ENCODE measurements around the gene ZNF578. TPM values are rescaled to one million over a fixed set of nuclear protein-coding genes. Genes with fewer than 3 reads are reported as not detected.
A peak's percentile ranks its signal among the peaks of the same experiment; 100 is the strongest.
"Not testable (repeated sequence)": the region's sequence is repeated elsewhere in the genome, so short reads cannot be mapped to it uniquely, and the experiment has no call there.

Gene ZNF578
- total RNA-seq, 1 donor from 2014 or later = 28.4 TPM

DNA sequence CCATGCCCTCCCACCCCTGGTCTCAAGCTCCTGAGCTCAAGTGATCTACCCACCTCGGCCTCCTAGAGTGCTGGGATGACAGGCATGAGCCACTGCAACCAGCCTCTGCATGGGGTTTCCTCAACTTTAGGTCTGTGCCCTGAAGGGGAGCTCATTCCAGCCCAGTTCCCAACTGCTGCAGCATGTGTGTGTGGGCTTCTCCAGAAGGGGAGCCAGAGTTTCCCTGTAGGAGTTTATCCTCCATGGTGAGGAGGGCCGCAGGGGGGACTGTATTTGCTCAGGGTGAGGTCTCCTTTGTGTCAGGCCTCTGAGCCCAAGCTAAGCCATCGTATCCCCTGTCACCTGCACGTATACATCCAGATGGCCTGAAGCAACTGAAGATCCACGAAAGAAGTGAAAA is 62.8 kb downstream of the ZNF578 start:
- no peak for DNase-seq

DNA sequence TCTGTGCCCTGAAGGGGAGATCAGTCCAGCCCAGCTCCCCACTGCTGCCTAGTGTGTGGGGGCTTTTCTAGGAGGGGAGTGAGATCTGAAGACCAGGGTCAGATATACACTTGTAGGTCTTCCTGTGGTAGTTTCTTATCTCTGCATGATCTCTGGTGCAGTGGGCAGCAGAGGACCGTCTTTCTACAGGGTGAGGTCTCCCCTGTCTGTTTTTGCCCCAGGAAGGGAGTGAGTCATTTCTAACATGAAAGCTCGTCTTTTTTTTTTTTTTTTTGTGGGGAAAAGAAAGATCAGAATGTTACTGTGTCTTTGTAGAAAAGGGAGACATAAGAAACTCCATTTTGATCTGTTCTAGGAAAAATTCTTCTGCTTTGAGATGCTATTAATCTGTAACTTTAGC is 65.3 kb downstream of the ZNF578 start:
- DNase-seq = no peak

DNA sequence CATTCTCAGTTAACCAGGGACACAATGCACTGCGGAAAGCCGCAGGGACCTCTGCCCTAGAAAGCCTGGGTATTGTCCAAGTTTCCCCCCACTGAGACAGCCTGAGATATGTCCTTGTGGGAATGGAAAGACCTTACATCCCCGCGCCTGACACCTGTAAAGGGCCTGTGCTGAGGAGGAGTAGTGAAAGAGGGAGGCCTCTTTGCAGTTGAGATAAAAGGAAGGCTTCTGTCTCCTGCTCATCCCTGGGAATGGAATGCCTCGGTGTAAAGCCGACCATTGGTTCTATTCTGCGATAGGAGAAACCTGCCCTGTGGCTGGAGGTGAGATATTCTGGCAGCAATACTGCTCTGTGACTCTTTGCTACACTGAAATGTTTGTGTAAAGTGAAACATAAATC is 65.8 kb downstream of the ZNF578 start:
- not testable (repeated sequence) for DNase-seq

DNA sequence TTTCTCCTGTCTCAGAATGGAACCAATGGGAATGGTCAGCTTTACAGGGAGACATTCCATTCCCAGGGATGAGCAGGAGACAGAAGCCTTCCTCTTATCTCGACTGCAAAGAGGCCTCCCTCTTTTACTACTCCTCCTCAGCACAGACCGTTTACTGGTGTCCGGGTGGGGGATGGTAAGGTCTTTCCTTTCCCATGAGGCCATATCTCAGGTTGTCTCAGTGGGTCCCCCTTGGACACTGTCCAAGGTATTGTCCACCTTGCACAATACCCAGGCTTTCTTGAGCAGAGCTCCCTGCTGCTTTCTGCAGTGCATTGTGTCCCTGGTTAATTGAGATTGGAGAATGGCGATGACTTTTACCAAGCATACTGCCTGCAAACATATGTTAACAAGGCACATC is 66.7 kb downstream of the ZNF578 start:
- DNase-seq = no peak

DNA sequence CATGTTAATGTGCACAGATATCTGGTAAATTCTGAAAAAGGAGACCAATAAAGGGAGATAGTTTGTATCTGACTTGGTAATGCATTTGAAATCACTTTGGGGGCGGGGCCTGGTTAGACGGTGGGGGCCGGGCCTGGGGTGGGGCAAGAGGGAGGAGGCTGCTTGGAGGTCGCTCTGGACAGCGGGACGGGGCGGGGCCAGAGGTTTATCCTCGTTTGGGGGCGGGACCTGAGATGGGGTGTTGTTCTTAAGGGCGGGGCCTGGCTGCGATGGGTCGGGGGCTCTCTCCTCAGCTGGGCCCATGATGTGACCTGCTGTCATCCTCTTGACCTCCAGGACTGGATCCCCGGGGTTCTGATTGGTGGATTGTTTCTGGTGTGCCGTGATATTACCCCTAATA is 69.2 kb downstream of the ZNF578 start:
- DNase-seq = no peak

DNA sequence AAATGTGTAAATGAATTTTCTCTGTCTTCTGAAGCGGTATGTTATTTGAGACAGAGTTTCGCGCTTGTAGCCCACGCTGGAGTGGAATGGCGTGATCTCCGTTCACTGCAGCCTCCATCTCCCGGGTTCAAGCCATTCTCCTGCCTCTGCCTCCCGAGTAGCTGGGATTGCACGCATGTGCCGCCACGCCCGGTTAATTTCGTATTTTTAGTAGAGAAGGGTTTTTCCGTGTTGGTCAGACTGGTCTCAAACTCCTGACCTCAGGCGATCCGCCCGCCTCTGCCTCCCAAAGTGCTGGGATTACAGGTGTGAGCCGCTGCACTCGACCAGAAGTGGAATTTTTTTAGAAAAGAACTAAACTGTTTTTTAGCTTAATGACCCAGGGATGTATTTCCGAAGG is 70.7 kb downstream of the ZNF578 start:
- no peak for DNase-seq

DNA sequence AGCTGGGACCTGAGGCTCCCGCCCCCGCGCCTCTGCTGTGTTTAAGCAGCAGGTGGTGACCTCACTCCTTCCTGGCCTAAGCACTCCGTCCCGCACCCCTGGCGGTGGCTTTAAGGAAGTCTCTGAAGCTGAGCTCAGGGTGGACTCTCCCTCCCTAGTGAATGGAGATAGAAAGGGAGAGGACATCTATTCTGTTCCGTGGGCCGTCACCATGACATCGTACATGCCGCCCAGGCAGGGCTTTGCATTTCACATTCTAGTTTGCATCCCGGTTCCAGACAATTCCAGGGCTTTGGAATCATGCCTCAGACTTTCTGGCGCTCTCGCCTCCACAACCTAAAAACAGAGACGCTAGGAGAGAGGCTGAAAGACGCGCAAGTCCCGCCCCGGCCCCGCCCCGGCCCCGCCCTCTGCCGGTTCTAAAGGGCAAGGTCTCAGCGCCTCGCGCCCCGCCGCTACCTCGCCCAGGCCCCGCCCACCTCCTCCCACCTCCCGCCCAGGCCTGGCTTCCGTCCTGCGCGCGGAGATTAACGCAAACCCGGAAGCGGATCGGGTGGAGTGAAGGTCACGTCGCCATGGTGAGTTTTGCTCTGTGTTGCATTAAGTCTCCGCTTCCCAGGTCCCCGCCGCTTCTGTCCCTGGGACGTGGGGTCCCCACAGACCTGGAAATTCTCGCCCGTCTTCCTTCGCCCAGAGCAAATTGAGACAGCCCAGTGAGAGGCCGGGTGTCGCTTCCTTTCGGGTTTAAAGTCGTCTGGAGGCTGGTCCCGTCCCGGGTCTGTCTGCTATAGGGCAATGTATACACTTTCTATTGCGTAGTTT is 74.0 kb downstream of the ZNF578 start, which contains the start of gene ZNF808:
ZNF808 (plus strand) TSS at position 535 of the 822 bp plus-strand sequence. CDS start 15,617 bp downstream, outside the sequence.
- peak; percentile 95 for DNase-seq

DNA sequence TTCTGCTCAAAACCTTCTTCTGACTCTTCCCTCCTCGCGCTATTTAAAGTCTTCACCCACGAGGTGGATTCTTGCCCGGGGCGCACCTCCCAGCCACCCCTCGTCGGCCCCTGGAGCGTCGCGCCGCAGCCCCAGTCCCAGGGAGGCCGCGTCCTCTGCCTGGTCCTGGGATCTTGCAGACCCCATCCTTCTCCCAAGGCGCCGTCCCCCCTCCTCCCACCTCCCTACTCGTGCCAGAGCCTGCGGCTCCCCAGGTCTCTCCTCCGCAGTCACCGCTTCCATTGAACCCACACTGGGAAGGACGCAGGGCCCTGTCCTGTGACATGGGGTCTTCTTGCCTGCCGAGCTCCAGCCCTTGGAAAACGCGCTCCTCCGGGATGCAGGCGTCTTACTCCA is 74.6 kb downstream of the ZNF578 start:
- no peak for DNase-seq

DNA sequence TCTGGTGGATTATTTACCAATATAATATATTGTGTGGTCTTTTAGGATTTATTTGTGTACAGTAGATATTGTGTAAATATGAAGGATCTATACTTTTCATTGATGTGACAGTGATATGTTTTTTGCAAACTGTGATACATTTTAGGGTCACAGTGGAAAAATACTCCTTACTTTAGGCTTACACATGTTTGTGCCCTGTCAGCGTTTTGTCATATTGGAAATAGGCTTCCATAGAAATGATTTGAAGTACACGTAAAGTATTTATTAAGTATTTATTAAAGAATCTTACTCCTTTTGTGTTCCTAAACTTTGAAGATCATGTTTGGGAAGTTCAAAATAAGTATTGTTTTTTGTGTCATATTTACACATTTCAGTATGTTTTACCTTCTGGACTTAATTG is 79.1 kb downstream of the ZNF578 start:
- DNase-seq = no peak

DNA sequence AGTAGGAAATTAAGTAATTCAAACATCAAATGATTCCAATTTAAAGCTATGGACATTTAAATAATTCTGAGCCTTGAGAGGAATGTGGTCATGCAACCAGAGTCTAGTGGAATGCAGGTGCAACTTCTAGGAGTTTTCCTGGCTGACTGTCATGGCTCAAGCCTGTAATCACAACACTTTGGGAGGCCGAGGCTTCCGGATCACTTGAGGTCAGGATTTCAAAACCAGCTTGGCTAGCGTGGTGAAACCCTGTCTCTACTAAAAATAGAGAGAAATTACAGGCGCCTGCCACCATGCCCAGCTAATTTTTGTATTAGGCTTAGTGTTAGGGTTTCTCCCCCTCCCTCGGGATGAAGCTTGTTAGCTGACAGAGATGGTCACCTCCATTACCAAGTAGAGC is 80.5 kb downstream of the ZNF578 start:
- DNase-seq = no peak

DNA sequence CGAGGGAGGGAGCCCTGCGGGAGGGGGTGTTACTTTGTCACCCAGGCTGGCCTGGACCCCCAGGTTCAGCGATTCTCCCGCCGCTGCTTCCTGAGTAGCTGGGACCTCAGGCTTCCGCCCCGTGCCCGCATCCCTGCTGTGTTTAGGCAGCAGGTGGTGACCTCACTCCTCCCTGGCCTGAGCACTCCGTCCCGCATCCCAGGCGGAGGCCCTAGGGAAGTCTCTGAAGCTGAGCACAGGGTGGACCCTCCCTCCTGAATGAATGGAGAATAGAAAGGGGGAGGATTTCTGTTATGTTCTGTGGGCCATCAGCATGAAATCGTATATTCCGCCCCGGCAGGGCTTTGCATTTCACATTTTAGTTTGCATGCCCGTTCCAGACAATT is 82.0 kb downstream of the ZNF578 start:
- not testable (repeated sequence) for DNase-seq

DNA sequence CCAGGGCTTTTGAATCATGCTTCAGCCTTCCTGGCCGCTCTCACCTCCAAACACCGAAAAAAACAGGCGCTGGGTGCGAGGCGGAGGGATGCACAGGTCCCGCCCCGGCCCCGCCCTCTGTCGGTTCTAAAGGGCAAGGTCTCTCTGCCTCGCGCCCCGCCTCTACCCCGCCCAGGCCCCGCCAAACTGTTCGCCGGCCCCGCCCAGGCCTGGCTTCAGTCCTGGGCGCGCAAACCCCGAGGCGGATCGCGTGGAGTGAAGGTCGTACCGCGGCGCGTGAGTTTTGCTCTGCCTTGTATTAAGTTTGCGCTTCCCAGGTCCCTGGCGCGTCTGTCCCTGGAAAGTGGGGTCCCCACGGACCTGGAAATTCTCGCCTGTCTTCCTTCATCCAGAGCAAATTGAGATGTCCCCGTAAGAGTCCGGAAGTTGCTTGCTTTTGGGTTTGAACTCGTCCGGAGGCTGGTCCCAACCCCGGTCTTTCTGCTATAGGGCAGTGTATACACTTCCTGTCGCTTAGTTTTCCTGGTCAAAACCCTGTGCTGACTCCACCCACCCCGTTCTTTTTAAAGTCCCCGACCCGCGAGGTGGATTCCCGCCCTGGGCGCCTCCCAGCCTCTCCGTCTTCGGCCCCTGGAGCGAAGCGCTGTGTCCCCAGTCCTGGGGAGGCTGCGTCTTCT is 82.6 kb downstream of the ZNF578 start:
- peak; percentile 68 for DNase-seq

DNA sequence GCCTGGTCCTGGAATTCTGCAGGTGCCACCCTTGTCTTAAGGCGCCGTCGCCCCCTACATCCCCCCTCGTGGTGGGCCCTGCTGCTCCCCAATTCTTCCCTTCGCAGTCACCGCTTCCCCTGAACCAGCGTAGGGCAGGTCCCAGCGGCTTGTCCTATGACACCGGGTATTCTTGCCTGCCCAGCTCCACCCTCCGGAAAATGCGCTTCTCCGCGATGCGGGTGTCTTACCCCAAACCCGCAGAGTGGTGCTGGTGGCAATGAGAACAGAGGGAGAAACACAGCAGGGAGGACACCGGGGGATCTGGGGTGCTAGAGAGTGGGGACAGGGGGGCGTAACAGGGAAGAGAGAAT is 83.1 kb downstream of the ZNF578 start:
- DNase-seq = no peak

DNA sequence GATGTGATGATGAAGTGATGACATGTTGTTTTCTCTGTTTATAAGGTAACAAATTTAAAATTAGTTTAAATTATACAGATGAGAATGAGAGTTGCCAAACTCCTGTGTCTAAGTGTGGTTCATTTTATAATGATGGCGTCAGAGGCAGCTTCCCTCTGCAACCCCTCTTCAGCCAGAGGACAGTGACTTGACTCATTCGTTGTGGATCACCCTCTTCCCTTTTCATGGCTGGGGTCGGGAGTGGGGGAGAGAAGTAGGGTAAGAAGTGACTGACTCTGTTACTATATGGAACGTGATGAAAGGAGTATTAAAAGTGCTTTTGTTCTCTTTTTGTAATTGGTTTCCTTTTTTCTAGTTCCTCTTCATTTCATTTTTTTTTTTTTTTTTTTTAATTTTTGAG is 85.5 kb downstream of the ZNF578 start:
- DNase-seq = not testable (repeated sequence)

DNA sequence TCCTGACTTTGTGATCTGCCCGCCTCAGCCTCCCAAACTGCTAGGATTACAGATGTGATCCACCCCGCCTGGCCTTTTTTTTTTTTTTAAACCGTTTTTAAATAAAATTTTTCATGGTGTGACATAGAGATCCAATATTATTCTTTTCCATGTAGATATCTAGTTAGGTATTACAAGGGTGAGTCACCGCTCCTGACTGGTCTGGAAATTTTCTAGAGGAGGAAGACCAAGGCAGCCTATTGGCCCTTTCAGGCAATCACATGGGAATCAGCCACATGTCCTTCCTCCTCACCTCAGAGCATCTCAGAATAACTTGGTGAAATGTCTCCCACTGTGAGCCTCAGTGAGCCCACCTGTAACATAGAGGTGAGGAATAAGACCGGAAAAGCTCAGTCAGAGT is 87.8 kb downstream of the ZNF578 start:
- DNase-seq = not testable (repeated sequence)

DNA sequence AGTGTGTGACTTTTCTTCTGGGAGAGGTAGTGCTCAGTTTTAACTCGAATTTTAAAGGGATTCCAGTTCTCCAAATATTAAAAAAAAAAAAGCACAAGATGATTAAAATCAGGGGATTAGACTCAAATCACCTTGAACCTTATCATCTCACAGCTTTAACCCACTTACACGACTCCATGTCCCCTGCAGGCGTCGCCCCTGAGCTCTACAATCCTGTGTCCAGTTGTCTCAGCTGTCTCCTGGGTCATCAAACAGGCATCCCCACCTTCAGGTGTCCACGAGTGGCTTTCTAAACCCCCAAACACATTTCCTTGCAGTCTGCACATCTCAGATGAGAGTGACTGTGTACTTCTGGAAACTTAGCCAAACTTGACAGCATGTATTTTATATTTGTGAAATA is 88.3 kb downstream of the ZNF578 start:
- no peak for DNase-seq

DNA sequence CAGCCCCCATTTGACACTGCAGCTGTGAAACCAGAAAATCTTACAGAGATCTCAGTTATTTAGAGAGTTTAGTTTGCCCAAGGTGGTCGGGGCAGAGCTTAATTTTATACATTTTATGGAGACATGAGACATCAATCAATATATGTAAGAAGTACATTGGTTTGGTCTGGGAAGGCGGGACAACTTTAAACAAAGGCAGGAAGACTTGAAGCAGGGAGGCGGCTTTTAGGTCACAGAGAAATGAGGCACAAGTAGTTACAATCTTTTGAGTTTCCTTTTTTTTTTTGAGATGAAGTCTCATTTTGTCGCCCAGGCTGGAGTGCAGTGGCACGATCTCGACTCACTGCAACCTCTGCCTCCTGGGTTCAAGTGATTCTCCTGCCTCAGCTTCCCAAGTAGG is 89.2 kb downstream of the ZNF578 start:
- not testable (repeated sequence) for DNase-seq

DNA sequence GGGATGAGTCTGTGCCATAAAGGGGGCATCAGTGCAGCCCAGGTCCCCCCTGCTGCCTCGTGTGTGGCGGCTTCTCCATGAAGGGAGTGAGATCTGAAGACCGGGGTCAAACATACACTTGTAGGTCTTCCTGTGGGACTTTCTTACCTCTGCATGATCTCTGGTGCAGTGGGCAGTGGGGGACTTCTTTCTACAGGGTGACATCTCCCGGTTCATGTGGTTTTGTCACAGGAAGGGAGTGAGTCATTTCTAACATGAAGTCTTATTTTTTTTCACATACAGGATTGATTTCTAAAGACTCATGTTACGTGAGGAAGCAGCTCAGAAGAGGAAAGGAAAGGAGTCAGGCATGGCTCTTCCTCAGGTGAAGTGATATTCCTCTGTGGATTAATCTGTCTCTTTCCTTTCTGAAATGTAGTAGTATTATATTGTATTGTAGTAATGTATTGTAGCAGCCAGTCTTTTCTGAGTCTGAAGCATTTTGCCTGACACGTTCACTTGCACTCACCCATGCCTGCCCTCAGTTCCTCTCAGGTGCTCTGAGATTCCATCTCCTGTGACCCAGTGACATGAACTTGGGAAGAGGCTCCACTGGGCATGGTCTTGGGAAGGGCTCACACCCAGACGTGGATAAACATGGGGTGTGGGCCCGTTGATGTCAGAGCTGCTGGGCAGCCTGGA is 89.8 kb downstream of the ZNF578 start:
- DNase-seq = no peak

DNA sequence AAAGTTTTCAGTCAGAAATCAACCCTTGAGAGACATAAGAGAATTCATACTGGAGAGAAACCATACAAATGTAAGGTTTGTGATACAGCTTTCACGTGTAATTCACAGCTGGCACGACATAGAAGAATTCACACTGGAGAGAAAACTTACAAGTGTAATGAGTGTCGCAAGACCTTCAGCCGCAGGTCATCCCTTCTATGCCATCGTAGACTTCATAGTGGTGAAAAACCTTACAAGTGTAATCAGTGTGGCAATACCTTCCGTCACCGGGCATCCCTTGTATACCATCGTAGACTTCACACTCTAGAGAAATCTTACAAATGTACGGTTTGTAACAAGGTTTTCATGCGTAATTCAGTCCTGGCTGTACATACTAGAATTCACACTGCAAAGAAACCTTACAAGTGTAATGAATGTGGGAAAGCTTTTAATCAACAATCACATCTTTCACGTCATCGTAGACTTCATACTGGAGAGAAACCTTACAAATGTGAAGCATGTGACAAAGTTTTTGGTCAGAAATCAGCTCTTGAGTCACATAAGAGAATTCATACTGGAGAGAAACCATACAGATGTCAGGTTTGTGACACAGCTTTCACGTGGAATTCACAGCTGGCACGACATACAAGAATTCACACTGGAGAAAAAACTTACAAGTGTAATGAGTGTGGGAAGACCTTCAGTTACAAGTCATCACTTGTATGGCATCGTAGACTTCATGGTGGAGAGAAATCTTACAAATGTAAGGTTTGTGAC is 101.0 kb downstream of the ZNF578 start:
- DNase-seq = no peak

DNA sequence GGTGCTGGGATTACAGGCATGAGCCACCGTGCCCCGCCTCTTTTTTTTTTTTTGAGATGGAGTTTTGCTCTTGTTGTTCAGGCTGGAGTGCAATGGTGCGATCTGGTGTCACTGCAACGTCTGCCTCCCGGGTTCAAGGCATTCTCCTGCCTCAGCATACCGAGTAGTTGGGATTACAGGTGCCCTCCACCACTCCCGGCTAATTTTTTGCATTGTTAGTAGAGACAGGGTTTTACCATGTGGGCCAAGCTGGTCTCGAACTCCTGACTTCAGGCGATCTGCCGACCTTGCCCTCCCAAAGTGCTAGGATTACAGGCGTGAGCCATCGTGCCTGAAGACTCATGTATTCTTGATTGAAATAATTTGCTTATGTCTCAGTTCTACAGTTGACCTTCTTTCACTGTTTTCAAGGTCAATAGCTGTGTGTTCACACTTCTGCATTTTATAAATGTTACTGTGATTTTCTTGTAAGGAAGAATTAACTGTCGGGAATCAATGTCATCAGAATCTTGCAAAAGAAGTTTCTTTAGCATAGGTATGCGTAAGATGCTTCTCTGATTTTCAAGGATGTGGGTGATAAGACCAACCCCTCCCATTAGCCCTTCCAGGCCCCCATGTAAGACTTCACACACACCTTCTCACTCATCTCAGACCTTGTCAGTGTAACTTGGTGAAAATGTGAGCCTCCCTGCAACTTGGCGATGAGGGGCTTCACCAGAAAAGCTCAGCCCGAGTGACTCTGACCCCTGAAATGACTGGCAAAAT is 104.1 kb downstream of the ZNF578 start:
- no peak for DNase-seq

DNA sequence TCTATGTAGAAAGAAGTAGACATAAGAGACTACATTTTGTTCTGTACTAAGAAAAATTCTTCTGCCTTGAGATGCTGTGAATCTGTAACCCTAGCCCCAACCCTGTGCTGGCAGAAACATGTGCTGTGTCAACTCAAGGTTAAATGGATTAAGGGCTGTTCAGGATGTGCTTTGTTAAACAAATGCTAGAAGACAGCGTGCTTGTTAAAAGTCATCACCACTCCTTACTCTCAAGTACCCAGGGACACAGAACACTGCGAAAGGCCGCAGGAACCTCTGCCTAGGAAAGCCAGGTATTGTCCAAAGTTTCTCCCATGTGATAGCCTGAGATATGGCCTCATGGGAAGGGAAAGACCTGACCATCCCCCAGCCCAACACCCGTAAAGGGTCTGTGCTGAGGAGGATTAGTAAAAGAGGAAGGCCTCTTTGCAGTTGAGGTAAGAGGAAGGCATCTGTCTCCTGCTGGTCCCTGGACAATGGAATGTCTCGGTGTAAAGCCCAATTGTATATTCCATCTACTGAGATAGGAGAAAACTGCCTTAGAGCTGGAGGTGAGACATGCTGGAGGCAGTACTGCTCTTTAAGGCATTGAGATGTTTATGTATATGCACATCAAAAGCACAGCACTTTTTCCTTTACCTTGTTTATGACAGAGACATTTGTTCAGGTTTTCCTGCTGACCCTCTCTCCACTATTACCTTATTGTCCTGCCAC is 105.5 kb downstream of the ZNF578 start:
- not testable (repeated sequence) for DNase-seq

Measured in occipital lobe (tissue), 2 donors.